GM20000 (cell line): ENCODE measurements around the gene OR4D6.

ENCODE experiments used
- DNase-seq: peaks from one replicate; pipeline ENCODE4 v3.0.0; 2012; ENCODE audit warnings: low spot score
- CTCF ChIP-seq: IDR thresholded peaks from 2 replicates; pipeline ENCODE4 v1.5.1; 2012; ENCODE audit warnings: mild to moderate bottlenecking, control low read depth; ENCODE audit errors: extremely low read depth, missing control alignments

Gene OR4D6

GRCh38 chr11:59459916-59460315 is 3.2 kb downstream of the OR4D6 start:
- TF ChIP-seq CTCF: no peak
- no peak for DNase-seq

DNA sequence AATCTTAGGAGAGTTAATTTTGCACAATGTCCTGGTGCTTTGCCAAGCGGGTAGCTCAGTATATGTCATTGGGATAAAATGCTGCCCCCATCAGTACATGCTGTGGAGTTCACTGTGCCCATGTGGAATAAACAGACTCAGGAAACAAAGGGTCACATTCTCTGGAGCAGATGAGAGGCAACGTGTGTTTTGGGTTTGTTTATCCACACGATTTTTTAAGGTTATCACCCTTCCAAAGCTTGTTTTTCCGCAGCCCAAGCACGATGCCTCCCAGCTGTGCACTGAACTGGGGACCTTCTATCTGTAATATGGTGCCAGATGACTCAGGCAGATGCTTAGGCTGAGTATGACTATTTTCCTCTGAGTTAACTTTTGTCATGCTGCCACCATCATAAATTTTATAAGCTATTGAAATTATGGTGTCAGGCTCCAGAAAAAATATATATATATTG is 6.5 kb downstream of the OR4D6 start:
- no peak for DNase-seq
- no peak for TF ChIP-seq CTCF

- TF ChIP-seq CTCF: no peak
- no peak for DNase-seq
These were observed 16.3 kb downstream of the OR4D6 start, which contains the start of gene OR4D10 for GRCh38 chr11:59473015-59473414. TSS of gene OR4D10 (plus strand) at chr11:59473315. CDS start at chr11:59477430, 4,115 bp downstream.

- no peak for TF ChIP-seq CTCF
- DNase-seq: no peak
These were observed 18.4 kb downstream of the OR4D6 start for GRCh38 chr11:59475176-59475575.

DNA sequence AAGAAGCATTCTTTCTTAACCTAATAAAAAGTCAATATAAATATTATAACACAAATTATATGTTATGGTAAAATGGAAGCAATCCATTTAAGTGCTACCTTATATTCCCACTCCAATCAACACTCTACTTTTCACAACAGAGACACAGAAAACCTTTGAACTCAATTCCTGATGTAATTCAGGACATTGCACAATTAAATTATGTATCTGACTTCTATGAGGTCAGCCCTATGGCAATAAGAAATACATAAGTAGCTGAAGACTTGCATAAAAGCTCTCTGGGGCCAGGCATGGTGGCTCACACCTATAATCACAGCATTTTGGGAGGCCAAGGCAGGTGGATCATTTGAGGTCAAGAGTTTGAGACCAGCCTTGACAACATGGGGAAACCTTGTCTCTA is 23.1 kb downstream of the OR4D6 start:
- DNase-seq: no peak
- TF ChIP-seq CTCF: no peak

- DNase-seq: no peak
- TF ChIP-seq CTCF: no peak
These were observed 23.6 kb downstream of the OR4D6 start for GRCh38 chr11:59480359-59480758.

DNA sequence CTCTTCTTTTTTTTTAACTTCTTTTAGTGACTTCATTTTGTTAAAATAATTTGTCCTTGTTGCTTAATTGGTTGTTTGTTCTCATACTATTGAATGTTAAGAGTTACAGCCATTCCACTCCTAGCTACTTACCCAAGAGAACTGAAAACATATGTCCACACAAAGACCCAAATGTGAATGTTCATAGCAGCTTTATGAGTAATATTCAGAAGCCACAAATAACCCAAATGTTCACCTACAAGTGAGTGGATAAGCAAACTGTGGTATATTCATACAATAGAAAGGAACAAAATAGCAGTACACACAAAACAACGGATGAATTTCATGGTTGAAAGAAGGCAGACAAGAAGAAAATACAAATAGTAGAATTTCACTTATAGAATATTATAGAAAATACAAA is 45.2 kb downstream of the OR4D6 start:
- no peak for DNase-seq
- TF ChIP-seq CTCF: no peak

DNA sequence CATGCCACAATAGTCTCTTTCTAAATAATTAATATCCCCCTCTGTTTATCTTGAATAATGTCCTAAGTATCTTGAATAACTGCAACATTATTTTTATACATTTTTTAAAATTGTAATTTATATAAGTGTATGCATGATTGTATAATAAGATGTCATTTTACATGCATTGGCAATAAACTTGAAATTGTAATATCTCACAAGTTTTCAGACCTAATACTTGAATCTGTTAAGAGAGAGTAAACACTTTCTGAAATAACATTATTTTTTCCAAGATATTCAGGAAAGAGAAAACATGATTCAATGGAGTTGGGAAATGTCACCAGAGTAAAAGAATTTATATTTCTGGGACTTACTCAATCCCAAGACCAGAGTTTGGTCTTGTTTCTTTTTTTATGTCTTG is 46.5 kb downstream of the OR4D6 start, which contains the start of gene OR4D11:
Gene OR4D11, plus strand, starts transcription at position 301 of the 400 bp plus-strand sequence. Its CDS starts 0 bp downstream, at position 301.
- no peak for TF ChIP-seq CTCF
- DNase-seq: no peak
